Measurements from ENCODE around the gene SMAD1.

SMAD1 gene

DNA sequence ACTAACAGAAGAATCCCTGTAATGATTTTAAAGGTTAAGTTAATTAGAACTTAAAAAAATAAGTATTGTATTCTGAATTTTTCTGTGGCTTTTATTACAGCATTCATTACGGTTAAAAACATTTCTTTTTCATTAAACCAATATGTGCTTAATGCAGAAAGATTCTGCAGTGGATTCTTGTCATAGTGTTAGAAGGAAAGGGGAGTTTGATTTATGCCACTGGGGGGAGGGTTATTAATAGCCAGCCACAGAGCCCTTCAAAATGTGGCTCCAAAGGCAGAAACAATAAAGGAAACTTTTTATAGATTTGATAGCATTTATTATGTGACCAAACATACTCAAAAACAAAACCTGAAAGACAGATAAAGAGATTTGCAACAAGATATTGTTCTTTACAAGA lies 9.1 kb downstream of the SMAD1 start:
- Histone ChIP-seq H3K4me1 (ENCODE audit: low read length) (peaks cover 30% of the 10 kb centered on the region), H3K27me3 (replicated peaks; ENCODE audit: insufficient read depth, low read length) (peaks cover 16% of the 10 kb centered on the region), H3K4me2 (ENCODE audit: low read depth, low read length) (no peak overlapping the region), H3K27ac (ENCODE audit: low read length) (no peak overlapping the region), H3K79me2 (ENCODE audit: low read length) (peaks cover 51% of the 10 kb centered on the region), H3K9me2 (replicated peaks; ENCODE audit: insufficient read depth, low read length) (no peaks in the 10 kb centered on the region), H3K9me3 (replicated peaks; ENCODE audit: insufficient read depth, low read length) (no peaks in the 10 kb centered on the region), H3F3A (ENCODE audit: insufficient read depth, low read length) (peaks cover 15% of the 10 kb centered on the region), H2AFZ (ENCODE audit: low read length) (no peak overlapping the region), H3K36me3 (replicated peaks; ENCODE audit: insufficient read depth, low read length) (no peaks in the 10 kb centered on the region), H3K4me3 (ENCODE audit: low read length) (no peak overlapping the region), H3K9ac (ENCODE audit: low read length) (no peak overlapping the region), H4K20me1 (ENCODE audit: insufficient read depth, low read length) (no peaks in the 10 kb centered on the region)
- DNase-seq = no peak
- TF ChIP-seq CTCF (IDR thresholded peaks at IDR 0.05; ENCODE audit: low read length) = no peak

GRCh38 chr4:145492376-145492775 lies 10.7 kb downstream of the SMAD1 start:
- Histone ChIP-seq H3K4me3 (ENCODE audit: low read length) (no peak overlapping the region), H3F3A (ENCODE audit: insufficient read depth, low read length) (peaks cover 11% of the 10 kb centered on the region), H3K9me2 (replicated peaks; ENCODE audit: insufficient read depth, low read length) (no peaks in the 10 kb centered on the region), H2AFZ (ENCODE audit: low read length) (no peak overlapping the region), H3K79me2 (ENCODE audit: low read length) (peaks cover 52% of the 10 kb centered on the region), H3K27me3 (replicated peaks; ENCODE audit: insufficient read depth, low read length) (peaks cover 6% of the 10 kb centered on the region; the same call in 1 of the 2 replicates), H3K4me2 (ENCODE audit: low read depth, low read length) (no peak overlapping the region), H4K20me1 (ENCODE audit: insufficient read depth, low read length) (no peaks in the 10 kb centered on the region), H3K4me1 (ENCODE audit: low read length) (peaks cover 15% of the 10 kb centered on the region), H3K27ac (ENCODE audit: low read length) (no peak overlapping the region), H3K36me3 (replicated peaks; ENCODE audit: insufficient read depth, low read length) (no peaks in the 10 kb centered on the region), H3K9ac (ENCODE audit: low read length) (no peak overlapping the region), H3K9me3 (replicated peaks; ENCODE audit: insufficient read depth, low read length) (no peaks in the 10 kb centered on the region)
- TF ChIP-seq EZH2 (optimal IDR thresholded peaks at IDR 0.05; ENCODE audit: low read depth, low read length) (no peak), CTCF (IDR thresholded peaks at IDR 0.05; ENCODE audit: low read length) (no peak)
- no peak for DNase-seq

GRCh38 chr4:145493166-145493565 lies 11.5 kb downstream of the SMAD1 start:
- Histone ChIP-seq H3K79me2 (ENCODE audit: low read length) (peaks cover 56% of the 10 kb centered on the region), H3K27ac (ENCODE audit: low read length) (no peak overlapping the region), H3K4me1 (ENCODE audit: low read length) (peaks cover 17% of the 10 kb centered on the region), H3F3A (ENCODE audit: insufficient read depth, low read length) (peaks cover 13% of the 10 kb centered on the region), H3K9ac (ENCODE audit: low read length) (no peak overlapping the region), H2AFZ (ENCODE audit: low read length) (no peak overlapping the region), H3K4me3 (ENCODE audit: low read length) (no peak overlapping the region), H3K36me3 (replicated peaks; ENCODE audit: insufficient read depth, low read length) (no peaks in the 10 kb centered on the region), H3K9me3 (replicated peaks; ENCODE audit: insufficient read depth, low read length) (no peaks in the 10 kb centered on the region), H3K4me2 (ENCODE audit: low read depth, low read length) (no peak overlapping the region), H3K27me3 (replicated peaks; ENCODE audit: insufficient read depth, low read length) (peaks cover 6% of the 10 kb centered on the region; the same call in 1 of the 2 replicates), H4K20me1 (ENCODE audit: insufficient read depth, low read length) (no peaks in the 10 kb centered on the region), H3K9me2 (replicated peaks; ENCODE audit: insufficient read depth, low read length) (no peaks in the 10 kb centered on the region)
- no peak for TF ChIP-seq EZH2 (optimal IDR thresholded peaks at IDR 0.05; ENCODE audit: low read depth, low read length)
- no peak for TF ChIP-seq CTCF (IDR thresholded peaks at IDR 0.05; ENCODE audit: low read length)
- no peak for TF ChIP-seq EZH2phosphoT487 (IDR thresholded peaks at IDR 0.05; ENCODE audit: low read length)
- no peak for DNase-seq

Measured in MM.1S (cell line).